Umbilical cord (tissue), 2 donors: Measurements from ENCODE around the gene GOLT1A. TPM values are rescaled to one million over a fixed set of nuclear protein-coding genes. Genes with fewer than 3 reads are reported as not detected.

Experiments
- DNase-seq: peaks from one replicate; pipeline ENCODE4 v3.0.0-alpha.2; 2015; ENCODE audit warnings: low spot score
- total RNA-seq: library from RNA; depleted of rRNA; stranded (reverse); fragments of >200 nt; gene quantifications from one replicate; pipeline ENCODE4 v1.2.3, GENCODE V29; 2014; ENCODE audit warnings: low replicate concordance; ENCODE audit not compliant: insufficient read depth

GOLT1A gene, protein sequence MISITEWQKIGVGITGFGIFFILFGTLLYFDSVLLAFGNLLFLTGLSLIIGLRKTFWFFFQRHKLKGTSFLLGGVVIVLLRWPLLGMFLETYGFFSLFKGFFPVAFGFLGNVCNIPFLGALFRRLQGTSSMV
- total RNA-seq, result not detected

GRCh38 chr1:204213668-204214662 lies at the start of gene GOLT1A:
Gene GOLT1A (minus strand): TSS chr1:204213988. CDS start chr1:204213906, 82 bp downstream.
- DNase-seq, result peak; percentile 83

DNA sequence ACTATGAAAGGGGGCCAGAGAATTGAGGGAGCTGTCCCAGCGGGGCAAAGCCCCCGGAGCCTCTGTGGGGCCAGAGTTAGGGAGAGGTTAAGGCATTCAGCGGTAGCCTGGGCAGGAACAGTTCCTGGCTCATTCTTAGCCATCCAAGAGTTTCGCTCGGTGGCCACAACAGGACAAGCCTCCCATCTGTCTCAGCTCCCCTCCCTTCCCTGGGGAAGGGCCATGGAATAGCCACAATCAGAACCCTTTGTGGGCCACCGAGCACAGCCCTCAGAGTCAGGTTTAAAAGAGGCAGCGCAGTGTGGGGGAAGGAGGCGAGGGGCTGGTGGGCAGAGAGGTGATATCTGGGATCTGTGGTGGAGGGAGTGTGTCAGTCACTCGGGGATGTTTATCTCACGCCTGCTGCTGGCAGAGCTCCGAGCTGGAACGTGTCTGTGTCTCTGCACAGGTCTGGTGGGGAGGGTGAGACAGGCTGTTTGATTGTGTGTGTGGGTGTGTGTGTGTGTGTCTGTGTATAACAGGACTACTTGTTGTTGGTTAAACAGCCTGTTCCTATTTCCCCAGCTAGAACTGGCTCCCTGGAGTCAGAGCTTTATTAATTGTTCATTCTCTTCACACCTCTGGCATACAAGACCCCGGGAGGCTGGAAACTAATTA lies 49.6 kb upstream of the GOLT1A start:
- no peak for DNase-seq

DNA sequence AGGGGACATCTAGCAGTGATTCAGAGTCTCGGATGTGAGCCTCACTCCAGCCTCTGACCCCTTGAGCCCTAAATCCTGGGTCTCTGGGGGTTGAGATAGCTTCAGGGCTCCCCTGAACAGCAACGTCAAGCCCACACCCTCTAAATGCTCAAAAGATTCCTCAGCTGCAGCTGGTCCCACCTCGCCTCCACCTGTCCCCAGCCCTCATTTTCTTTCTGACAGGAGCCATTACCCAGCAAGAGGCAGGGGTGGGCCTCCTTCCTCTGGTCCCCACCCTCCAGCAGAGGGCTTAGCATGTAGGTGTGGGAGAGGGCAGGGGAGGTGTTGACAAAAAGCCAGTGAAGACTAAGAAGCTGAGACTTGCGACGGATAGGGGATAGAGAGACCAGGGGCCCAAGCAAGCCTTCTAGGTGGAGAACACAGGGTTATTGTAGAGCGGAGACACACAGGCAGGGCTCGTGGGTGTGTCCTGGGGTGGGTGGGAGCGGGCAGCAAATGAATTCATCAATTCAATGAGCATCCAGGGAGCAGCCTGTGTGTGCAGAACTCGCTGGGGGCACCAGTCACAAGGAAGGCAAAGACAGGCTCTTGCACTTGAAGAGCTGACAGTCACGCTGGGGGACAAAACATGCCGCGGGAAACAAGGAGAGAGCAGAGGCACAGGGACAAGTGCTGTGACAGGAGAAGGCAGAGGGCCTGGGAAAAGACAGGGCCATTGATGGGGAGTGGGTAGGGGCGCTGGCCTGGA lies 48.9 kb upstream of the GOLT1A start:
- DNase-seq, result no peak

DNA sequence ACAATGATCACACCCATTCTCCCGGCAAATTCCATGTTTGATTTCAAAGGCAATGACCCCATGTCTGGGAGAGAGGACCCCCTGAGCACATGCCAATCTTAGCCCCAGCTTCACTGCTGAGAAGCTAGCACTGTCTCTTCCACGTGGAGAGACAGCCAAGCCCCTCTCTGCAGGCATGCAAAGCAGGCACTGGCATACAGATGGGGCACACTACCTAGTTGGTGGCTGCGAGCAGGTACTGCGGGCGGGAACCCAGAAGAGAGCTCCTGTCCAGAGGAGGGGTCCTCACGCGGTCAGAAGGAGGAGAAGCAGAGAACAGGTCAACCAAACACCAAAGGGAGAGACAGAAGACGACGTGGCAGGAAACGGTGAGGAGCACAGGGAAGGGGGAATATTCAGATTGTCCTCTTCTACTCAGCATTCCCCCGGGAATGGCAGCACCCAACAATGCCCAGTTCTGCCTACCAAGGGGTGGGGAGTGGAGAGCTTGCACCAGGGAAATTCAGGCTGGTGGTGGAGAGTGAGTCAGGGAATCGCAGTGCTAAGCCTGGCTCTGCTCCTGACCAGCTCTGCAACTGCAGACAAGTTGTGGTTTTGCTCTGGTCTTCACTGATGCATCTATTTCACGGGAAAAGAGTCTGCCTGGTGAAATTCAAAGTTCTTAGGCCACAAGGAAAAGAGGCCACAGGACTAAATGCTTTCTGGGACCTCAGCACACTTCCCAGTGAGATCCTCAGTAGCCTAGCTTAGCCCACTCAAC lies 48.1 kb upstream of the GOLT1A start:
- peak; percentile 61 for DNase-seq

GRCh38 chr1:204261266-204261665 lies 47.5 kb upstream of the GOLT1A start:
- no peak for DNase-seq

DNA sequence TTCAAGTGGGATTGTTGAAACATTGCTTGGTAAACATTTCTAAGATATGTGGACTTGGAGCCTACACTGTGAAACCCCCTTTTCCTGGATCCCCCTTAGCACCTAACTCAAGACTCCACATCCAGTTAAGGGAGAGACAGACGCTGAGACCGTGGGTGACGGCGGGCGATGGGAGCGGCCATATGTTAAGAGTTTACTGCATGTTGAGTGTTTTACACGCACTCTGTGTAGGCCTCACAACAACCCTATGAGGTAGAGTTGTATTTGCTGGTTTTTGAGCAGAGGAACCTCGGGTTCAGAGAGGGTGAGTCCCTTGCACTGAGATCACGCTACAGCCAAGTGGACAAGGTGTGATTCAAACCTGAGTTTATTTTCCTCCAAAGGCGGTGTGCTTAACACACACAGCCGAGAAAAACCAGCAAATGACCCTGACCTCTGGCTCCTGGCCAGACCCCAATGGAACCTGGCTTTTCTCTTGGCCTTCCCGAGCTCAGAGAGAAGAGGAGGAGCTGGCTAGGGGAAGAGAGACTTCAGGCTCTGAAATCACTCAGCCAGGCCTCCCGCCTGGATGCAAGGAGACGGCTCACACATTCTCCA lies 46.9 kb upstream of the GOLT1A start:
- no peak for DNase-seq

GRCh38 chr1:204259782-204260181 lies 46.0 kb upstream of the GOLT1A start:
- no peak for DNase-seq

GRCh38 chr1:204259196-204259595 lies 45.4 kb upstream of the GOLT1A start:
- no peak for DNase-seq

DNA sequence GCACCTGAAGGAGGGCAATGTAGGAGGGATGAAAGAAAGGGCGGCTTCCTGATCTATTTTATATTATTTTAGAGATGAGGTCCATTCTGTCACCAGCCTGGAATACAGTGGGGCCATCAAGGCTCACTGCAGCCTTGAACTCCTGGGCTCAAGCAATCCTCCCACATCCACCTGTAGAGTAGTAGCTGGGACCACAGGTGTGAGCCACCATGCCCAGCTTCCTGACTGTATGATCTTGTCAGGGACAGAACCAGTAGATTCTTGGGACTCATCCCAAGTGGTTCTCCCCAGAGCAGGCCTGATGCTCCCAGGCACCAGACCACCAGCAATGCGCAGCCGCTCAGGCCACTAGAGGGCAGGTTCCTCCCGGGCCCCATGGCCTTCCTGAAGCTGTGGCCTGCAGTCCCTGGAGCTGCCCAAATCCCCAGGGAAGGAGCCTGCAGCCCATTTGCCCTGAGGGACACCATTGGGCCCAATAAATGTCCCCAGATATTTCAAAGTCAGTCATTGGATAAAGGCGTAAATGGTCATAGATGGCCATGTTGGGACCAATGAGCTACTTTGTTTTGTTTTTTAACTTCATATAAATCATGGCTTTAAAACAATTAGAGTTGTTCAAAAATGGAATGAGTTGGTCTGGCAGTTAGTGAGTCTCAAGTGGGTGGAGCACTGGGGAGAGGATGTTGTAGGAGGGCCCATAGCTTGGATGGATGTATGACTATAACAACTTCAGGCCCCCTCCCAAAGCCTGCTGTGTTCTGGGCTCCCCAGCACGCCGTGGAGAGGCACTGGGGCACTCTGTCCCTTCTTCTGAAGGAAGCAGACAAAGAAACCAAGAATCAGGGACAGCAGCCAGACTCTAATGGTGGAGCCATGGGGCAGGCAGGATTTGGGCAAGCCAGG lies 44.7 kb upstream of the GOLT1A start:
- peak; percentile 57 for DNase-seq

- DNase-seq, result no peak
Measured at GRCh38 chr1:204257446-204257845, 43.7 kb upstream of the GOLT1A start.

GRCh38 chr1:204256531-204256930 lies 42.7 kb upstream of the GOLT1A start:
- DNase-seq, result no peak

GRCh38 chr1:204255966-204256365 lies 42.2 kb upstream of the GOLT1A start:
- DNase-seq, result peak; percentile 64

DNA sequence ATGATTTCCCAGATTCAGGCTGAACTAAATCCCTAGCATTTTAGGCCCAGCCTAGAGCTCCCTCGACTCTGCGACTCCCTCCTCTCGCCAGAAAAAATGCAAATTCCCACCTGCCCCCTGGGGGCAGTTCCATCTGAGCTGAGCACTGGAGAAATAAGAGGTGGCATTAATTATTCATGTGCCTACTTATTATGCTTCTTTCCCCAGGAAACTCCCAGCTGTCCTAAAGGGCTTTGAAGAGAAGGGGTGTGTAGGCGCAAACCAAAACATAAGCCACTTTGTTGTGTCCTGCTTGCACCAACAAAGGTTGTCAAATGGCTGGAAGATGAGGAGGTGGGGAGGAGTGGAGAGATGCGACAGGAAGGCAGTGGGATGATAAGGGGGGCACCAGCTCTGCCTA lies 41.4 kb upstream of the GOLT1A start:
- DNase-seq, result no peak

DNA sequence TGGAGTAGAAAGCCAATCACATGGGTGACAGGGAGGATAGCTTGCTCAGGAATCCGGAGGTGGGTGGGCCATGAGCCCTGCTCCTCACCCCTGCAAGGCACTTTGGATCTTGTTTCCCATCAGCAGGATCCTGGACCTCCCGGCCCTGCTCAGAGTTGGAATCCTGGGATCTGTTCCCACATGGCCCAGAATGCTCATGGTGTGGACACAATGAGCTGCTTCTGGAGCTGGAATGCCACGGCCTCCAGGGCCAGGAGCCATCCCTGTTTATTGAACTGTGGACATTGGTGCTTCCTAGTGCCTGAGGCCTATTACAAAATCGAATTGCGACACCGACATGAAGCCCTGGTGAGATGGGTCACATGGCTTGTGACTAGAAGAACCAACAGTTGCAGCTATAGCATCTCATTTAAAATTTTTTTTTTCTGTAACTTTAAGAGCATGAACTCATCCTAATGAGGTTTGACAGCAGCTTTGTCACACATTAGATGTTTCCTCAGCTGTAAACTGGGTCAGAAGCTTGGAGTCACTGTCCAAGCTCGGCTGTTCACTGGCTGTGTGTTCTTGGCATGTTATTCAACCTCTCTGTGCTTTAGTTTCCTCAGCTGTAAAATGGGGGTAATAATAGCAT lies 40.4 kb upstream of the GOLT1A start:
- no peak for DNase-seq

- no peak for DNase-seq
Measured at GRCh38 chr1:204251926-204252689, 38.3 kb upstream of the GOLT1A start.

- DNase-seq, result no peak
Measured at GRCh38 chr1:204251286-204251685, 37.5 kb upstream of the GOLT1A start.

DNA sequence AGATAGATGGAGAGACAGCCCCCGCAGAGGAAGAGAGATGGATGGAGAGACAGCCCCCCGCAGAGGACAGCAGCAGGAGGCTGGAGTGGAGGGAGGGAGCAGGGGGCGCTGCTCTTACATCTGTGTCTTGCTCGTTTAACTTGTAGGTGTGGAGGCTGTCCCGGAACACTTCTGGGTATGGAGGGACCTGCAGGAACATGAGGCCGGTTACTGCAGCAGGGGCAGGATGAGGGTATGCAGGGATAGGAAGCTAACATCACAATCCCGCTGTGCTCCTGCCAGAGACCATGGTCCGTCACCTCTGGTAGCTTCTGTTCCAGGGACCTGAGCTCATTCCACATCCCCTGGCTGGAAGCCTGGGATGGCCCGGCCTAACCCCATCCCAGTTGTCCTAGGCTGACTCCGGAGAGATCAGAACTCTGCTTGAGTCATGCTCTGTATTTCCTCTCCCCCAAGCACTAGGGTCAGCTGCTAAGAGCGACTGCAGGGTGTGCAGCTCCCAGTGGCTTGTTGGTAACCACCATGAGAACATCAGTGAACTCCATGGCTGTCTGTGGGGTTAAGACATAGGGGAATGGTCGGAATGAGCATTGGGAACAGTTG lies 36.7 kb upstream of the GOLT1A start:
- DNase-seq, result no peak
